ENCODE results near the gene DLGAP4. TPM values are rescaled to one million over a fixed set of nuclear protein-coding genes. Genes with fewer than 3 reads are reported as not detected.

Gene DLGAP4
- total RNA-seq, 1 experiment from 2014 or later: 40.3 TPM

DNA sequence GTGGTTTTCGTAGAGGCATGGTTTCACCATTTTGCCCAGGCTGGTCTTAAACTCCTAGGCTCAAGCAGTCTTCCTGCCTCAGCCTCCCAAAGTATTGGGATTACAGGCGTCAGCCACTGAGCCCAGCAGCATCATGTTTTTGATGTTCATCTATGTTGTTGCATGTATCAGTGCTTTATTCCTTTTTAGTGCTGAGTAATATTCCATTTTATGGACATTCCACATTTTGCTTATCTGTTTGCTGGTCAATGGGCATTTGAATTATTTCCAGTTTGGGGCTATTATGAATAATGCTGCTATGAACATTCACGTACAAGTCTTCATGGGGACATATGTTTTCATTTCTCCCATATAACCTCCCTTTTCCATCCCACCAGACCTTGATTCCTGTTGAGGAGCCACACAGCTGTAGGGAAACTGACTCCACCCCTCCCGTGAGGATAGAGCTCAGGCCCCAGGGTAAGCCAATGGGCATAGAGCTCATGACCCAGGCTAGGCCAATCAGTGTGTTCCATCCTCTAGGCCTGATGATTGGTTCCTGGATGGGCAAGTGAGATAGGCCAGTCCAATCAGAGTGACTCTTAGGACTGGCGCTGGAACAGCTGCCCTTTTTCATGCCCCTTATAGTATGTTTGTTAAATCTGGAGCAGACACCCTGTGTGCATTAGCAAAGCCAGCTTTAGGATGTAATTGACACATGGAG is 49.5 kb downstream of the DLGAP4 start (continued):
- TF ChIP-seq YY1 (IDR thresholded peaks at IDR 0.05; ENCODE audit: extremely low read depth, insufficient replicate concordance, low read depth, low read length): no peak
- no peak for TF ChIP-seq POLR2A (IDR thresholded peaks at IDR 0.05; ENCODE audit: borderline replicate concordance, extremely low read depth, insufficient read depth, insufficient read length)

DNA sequence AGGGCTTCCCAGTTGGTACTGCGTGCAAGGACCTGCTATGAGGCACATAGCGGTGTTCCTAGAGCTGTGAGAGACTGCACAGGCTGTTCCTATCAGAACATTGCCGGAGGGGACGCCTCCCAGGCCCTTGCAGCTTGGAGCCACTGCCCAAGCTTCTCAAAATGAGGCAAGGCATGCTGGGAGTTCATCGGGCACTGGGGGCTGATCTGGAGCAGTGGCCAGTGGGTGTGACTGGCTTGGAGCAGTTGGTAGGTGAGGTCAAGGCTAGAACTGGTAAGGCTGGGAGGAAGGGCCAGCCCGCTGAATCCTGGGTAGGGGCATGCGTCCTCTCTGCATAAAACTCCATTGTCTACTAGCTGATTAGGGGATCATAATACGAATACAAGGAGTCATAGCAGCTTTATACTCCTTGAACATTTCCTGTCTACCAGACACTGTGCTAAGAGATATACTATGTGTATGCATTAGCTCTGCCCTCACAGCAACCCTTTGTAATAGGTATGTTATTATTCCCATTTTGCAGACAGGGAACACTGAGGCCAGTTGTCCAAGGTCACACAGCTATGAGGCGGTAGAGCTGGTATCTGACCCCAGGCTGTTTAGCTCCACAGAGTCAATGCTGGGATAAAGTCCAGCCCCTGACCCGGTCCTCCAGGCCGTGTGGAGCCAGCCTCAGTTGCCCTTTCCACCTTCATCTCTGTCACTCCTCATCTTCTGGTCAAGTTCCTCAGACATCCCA is 53.7 kb downstream of the DLGAP4 start:
- Histone ChIP-seq H3K36me3 (ENCODE audit: control insufficient read depth in 1 of 2, insufficient read depth in 2 of 2, low read length in 2 of 2) (no peaks in the 10 kb centered on the region), H2AFZ (ENCODE audit: low read depth, low read length, poor library complexity, severe bottlenecking) (no peak overlapping the region), H3K4me1 (ENCODE audit: control insufficient read depth in 1 of 2, insufficient read depth in 2 of 2, low read length in 2 of 2) (no peaks in the 10 kb centered on the region), H3K27ac (ENCODE audit: low read depth, low read length) (no peak overlapping the region), H3K9me3 (ENCODE audit: control insufficient read depth in 1 of 2, insufficient read depth in 1 of 2, low read depth in 1 of 2, low read length in 2 of 2) (no peaks in the 10 kb centered on the region), H4K20me1 (ENCODE audit: insufficient read depth) (no peaks in the 10 kb centered on the region), H3K4me3 (replicated peaks in 1 of 2; ENCODE audit: low read depth in 1 of 2, low read length in 2 of 2) (no peak overlapping the region), H3K27me3 (ENCODE audit: insufficient read depth, low read length) (0 out of 2 replicates have a peak, but pooled peaks cover 4% of the 10 kb centered on the region), H3K9me2 (ENCODE audit: insufficient read depth) (no peaks in the 10 kb centered on the region), H3K9ac (ENCODE audit: low read length) (no peak overlapping the region), H3K4me2 (ENCODE audit: low read length) (no peak overlapping the region), H3K79me2 (ENCODE audit: insufficient read depth, low read length) (no peaks in the 10 kb centered on the region)
- ATAC-seq: no peak
- BruUV-seq (replicated peaks): no TSS peak
- intact Hi-C loops (cut with micrococcal nuclease): no loop called here
- DNase-seq (ENCODE audit: low read depth, low spot score): no peak
- POLR2A ChIA-PET: no interaction called here
- no peak for TF ChIP-seq EZH2phosphoT487 (IDR thresholded peaks at IDR 0.05; ENCODE audit: borderline replicate concordance)
- TF ChIP-seq, protein P1, sequence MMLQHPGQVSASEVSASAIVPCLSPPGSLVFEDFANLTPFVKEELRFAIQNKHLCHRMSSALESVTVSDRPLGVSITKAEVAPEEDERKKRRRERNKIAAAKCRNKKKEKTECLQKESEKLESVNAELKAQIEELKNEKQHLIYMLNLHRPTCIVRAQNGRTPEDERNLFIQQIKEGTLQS (IDR thresholded peaks at IDR 0.05): no peak
- TF ChIP-seq EGR1 (IDR thresholded peaks at IDR 0.05; ENCODE audit: low read depth): no peak
- TF ChIP-seq RAD21 (IDR thresholded peaks at IDR 0.05; ENCODE audit: low read depth): no peak
- TF ChIP-seq, protein P2, sequence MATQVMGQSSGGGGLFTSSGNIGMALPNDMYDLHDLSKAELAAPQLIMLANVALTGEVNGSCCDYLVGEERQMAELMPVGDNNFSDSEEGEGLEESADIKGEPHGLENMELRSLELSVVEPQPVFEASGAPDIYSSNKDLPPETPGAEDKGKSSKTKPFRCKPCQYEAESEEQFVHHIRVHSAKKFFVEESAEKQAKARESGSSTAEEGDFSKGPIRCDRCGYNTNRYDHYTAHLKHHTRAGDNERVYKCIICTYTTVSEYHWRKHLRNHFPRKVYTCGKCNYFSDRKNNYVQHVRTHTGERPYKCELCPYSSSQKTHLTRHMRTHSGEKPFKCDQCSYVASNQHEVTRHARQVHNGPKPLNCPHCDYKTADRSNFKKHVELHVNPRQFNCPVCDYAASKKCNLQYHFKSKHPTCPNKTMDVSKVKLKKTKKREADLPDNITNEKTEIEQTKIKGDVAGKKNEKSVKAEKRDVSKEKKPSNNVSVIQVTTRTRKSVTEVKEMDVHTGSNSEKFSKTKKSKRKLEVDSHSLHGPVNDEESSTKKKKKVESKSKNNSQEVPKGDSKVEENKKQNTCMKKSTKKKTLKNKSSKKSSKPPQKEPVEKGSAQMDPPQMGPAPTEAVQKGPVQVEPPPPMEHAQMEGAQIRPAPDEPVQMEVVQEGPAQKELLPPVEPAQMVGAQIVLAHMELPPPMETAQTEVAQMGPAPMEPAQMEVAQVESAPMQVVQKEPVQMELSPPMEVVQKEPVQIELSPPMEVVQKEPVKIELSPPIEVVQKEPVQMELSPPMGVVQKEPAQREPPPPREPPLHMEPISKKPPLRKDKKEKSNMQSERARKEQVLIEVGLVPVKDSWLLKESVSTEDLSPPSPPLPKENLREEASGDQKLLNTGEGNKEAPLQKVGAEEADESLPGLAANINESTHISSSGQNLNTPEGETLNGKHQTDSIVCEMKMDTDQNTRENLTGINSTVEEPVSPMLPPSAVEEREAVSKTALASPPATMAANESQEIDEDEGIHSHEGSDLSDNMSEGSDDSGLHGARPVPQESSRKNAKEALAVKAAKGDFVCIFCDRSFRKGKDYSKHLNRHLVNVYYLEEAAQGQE (IDR thresholded peaks at IDR 0.05; ENCODE audit: low read depth): no peak
- CTCF ChIA-PET: interaction anchor here (1.5 kb wide), 1 partner anchor 40 kb away, joined by 3 read pairs; no protein-coding TSS in a partner anchor
- RAD21 ChIA-PET (ENCODE audit: low non-redundant PET in 1 of 2, low total read pairs in 2 of 2, uncharacterized antibody in 2 of 2, unreplicated experiment in 2 of 2): no interaction called here
